GM18505 (cell line): ENCODE results near the gene NIPAL3.
"Not testable (repeated sequence)": the region's sequence is repeated elsewhere in the genome, so short reads cannot be mapped to it uniquely, and the experiment has no call there.

Source experiments
- ATAC-seq: cut with Tn5 transposase; IDR thresholded peaks from one replicate; pipeline ENCODE4 v1.9.1; 2021; ENCODE audit not compliant: unreplicated experiment
- POLR2A ChIP-seq: IDR thresholded peaks from 4 replicates; pipeline ENCODE4 v1.6.1; 2011; ENCODE audit warnings: borderline replicate concordance; ENCODE audit not compliant: insufficient read depth, insufficient read length; ENCODE audit errors: extremely low read depth

The NIPAL3 gene

DNA sequence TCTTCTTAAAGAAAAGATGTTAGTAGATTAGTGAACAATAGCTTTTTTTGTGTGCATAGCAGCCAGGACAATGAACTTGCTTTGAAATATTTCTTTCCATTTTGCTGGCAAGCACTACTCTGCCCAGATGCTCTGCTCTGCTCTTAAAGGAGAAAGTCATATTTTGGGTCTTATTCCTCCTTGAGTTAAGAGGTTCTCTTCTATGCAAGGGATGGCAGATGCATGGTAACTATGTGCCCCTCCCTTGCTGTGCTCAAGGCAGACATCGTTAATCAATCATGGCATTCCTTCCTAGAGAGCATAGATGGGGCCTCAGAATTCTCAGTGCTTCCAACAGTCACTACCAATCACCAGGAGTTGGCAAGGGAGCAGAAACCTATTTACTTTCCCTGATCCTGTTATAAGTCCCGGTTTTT is 27.6 kb downstream of the NIPAL3 start:
- no peak for ATAC-seq

GRCh38 chr1:24446446-24446845 is 30.8 kb downstream of the NIPAL3 start:
- ATAC-seq: not testable (repeated sequence)

More for the DNA sequence above, 27.6 kb downstream of the NIPAL3 start:
- TF ChIP-seq POLR2A: no peak

- no peak for TF ChIP-seq POLR2A
- no peak for ATAC-seq
These were observed 34.7 kb downstream of the NIPAL3 start for GRCh38 chr1:24450316-24450715.

DNA sequence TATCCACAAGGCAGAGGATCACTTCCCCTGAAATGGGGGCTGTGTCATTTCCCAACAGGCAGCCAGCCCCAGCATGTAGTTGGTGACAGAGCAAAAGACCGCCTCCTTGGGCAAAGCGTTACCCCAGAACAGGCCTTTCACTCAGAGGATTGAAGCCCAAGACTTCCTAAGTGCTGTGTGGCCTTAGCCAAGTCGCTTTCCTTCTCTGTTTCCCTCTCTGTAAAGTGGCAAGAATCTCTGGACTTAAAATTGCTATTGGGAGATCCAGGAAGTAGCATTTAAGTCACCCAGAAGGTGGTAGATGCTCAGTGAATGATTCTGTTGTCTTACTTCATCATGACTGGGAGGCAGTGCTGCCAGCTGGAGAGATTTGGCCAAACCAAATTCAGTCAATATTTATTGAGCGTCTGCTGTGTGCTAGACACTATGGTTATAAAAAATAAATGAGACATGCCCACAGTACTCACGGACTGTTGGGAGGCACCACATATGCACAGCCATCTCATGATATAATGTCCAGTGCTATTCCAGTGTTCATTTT is 35.3 kb downstream of the NIPAL3 start:
- no peak for ATAC-seq
- TF ChIP-seq POLR2A: no peak

- ATAC-seq: no peak
- no peak for TF ChIP-seq POLR2A
These were observed 36.1 kb downstream of the NIPAL3 start for GRCh38 chr1:24451746-24452145.

DNA sequence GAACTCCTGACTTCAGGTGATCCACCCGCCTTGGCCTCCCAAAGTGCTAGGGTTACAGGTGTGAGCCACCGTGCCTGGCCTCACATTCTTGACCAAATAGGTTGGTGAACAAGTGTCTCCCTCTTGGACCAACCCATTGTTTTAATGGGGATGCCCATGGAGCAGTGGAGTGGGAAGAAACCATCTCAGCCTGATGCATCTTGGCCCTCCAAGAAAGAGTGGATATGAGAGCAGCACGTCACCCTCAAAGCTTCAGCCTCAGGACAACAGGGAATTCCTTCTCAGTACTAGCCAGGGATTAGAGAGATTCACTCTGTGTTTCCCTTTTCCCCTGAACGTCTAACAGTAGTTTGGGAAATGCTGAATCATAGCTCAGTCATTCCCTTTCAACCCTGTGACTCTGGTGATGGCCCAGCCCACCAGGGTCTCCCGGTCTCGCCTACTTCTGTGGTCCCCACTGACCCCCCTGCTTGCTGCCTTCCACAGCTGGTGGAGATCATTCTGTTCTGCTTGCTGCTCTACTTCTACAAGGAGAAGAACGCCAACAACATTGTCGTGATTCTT is 37.4 kb downstream of the NIPAL3 start:
- no peak for ATAC-seq
- TF ChIP-seq POLR2A: no peak

GRCh38 chr1:24454673-24455072 is 39.1 kb downstream of the NIPAL3 start:
- no peak for ATAC-seq
- TF ChIP-seq POLR2A: no peak

DNA sequence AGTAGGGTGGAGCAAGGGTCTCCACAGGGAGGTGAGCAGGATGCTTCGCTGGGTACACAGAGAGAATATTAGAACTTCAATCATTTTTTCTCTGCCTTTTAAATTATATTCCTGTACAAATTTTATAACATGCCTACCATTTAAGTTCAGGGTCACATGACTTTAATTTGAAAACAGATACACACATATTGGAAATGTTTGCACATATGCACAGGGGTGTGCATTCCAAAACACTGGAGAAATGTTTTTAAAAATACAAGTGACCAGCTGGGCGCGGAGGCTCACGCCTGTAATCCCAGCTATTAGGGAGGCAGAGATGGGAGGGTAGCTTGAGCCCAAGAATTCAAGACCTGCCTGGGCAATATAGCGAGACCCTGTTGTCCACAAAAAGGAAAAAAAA is 39.7 kb downstream of the NIPAL3 start:
- no peak for TF ChIP-seq POLR2A

DNA sequence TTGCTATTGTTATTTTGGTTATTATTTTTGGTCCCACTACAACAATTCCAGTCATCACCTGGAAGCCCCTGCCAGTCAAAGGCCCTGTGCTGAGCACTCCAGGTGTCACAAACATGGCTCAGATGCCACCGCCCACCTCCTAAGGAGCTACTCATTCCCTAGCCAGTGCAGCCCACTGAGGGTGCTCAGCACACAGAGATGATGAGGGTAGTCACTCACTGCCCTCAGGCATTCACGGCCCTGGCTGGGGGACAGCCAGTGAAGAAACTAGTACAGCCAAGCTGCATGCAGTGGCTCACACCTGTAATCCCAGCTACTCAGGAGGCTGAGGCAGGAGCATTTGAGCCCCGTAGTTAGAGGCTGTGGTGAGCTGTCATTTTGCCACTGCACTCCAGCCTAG is 42.3 kb downstream of the NIPAL3 start:
- TF ChIP-seq POLR2A: no peak
- ATAC-seq: no peak

More for the DNA sequence above, 39.7 kb downstream of the NIPAL3 start:
- ATAC-seq: no peak

DNA sequence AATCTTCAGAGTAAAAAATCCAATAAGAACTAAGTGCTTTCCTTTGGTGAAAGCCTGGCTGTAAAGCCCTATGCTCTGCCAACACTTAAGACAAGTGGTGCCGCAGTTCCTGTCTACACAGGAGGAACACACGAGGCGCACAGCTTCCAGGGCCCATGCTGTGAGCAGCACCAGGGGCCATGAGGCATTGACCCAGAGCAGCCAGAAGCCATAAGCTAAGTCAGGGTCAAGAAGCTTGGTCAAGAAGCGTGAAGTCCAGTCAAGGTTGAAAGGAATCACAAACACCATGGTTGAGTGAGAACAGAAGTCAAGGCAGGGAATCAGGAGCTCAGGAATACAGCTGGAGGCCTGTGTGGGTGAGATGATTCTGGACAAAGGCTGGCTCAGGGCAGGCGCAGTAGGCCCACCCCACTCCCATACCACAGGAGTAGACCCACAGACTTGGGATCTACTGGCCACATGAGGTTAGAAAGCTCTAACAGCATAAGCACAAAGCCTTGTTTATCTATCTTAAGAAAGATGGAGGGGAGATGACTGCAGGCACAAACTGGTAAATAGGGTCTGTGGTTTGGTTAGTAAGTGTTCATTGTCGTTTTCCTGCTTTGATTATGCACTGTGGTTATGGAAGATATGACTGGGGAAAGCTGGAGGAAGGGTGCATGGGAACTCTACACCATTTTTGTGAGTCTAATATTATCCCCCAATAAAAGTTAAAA is 44.1 kb downstream of the NIPAL3 start:
- TF ChIP-seq POLR2A: no peak
- ATAC-seq: no peak

- not testable (repeated sequence) for ATAC-seq
These were observed 46.5 kb downstream of the NIPAL3 start for GRCh38 chr1:24462128-24462527.

GRCh38 chr1:24463776-24464735 is 48.5 kb downstream of the NIPAL3 start:
- ATAC-seq: no peak

GRCh38 chr1:24465099-24465498 is 49.5 kb downstream of the NIPAL3 start:
- no peak for ATAC-seq
- TF ChIP-seq POLR2A: no peak

More at GRCh38 chr1:24463776-24464735, 48.5 kb downstream of the NIPAL3 start:
- no peak for TF ChIP-seq POLR2A

DNA sequence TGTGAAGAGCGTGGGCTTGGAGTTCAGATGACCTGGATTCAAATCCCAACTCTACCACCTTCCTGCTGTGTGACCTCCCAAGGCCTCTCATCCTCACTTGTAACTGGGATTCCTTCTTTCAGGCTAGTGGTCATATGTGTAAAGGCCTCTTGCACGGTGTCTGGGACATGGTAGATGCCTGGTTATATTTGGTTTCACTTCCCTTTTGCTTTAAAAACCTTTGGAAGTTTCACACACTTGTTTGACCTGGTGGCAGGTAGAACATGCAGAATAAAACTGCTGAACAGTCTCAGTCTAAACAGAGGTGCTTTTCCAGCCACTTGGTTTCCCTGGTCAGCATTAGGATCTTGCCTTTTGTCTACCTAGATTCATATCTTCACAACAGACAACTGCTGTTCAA is 50.0 kb downstream of the NIPAL3 start:
- ATAC-seq: no peak

More for the DNA sequence above, 50.0 kb downstream of the NIPAL3 start:
- TF ChIP-seq POLR2A: no peak
